ENCODE results near the gene MAPRE3.

DNA sequence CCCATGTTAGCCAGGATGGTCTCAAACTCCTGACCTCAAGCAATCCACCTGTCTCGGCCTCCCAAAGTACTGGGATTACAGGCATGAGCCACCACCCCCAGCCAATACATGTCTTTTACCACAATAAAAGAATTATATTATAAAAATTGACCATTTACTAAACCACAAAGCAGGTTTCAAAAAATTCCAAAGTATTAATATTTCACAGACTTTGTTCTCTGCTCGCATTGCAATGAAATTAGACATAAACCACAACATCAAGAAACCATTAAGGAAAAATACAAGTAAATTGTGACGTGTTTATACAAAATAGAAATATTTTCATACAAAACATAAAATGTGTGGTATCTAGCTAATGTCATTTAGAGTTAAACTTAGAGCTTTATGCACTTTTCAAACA, 13.4 kb upstream of the MAPRE3 start:
- TF ChIP-seq, protein P1, sequence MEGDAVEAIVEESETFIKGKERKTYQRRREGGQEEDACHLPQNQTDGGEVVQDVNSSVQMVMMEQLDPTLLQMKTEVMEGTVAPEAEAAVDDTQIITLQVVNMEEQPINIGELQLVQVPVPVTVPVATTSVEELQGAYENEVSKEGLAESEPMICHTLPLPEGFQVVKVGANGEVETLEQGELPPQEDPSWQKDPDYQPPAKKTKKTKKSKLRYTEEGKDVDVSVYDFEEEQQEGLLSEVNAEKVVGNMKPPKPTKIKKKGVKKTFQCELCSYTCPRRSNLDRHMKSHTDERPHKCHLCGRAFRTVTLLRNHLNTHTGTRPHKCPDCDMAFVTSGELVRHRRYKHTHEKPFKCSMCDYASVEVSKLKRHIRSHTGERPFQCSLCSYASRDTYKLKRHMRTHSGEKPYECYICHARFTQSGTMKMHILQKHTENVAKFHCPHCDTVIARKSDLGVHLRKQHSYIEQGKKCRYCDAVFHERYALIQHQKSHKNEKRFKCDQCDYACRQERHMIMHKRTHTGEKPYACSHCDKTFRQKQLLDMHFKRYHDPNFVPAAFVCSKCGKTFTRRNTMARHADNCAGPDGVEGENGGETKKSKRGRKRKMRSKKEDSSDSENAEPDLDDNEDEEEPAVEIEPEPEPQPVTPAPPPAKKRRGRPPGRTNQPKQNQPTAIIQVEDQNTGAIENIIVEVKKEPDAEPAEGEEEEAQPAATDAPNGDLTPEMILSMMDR (IDR thresholded peaks at IDR 0.05), result no peak
- TF ChIP-seq POLR2AphosphoS5 (IDR thresholded peaks at IDR 0.05) (no peak), POLR2A (IDR thresholded peaks at IDR 0.05) (no peak)
